Measurements from ENCODE around the gene TXNDC11.

DNA sequence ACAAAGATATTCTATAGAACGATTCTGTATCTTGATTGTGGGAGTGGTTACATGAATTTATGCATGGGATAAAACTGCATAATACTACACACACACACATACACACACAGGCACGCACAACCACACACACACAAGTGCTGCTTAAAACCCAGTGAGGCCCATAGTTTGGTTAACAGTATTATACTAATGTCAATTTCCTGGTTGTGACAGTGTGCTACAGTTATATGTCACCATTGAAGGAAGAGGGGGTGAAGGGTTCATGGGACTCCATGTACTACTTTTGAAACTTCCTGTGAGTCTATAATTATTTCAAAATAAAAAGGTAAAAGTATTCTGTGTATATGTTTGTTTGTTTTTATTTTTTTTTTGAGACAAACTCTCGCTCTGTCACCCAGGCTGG, 46.3 kb upstream of the TXNDC11 start:
- TF ChIP-seq, protein P1, sequence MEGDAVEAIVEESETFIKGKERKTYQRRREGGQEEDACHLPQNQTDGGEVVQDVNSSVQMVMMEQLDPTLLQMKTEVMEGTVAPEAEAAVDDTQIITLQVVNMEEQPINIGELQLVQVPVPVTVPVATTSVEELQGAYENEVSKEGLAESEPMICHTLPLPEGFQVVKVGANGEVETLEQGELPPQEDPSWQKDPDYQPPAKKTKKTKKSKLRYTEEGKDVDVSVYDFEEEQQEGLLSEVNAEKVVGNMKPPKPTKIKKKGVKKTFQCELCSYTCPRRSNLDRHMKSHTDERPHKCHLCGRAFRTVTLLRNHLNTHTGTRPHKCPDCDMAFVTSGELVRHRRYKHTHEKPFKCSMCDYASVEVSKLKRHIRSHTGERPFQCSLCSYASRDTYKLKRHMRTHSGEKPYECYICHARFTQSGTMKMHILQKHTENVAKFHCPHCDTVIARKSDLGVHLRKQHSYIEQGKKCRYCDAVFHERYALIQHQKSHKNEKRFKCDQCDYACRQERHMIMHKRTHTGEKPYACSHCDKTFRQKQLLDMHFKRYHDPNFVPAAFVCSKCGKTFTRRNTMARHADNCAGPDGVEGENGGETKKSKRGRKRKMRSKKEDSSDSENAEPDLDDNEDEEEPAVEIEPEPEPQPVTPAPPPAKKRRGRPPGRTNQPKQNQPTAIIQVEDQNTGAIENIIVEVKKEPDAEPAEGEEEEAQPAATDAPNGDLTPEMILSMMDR (IDR thresholded peaks at IDR 0.05), result no peak
- no peak for TF ChIP-seq POLR2A (IDR thresholded peaks at IDR 0.05)
